ENCODE measurements around the gene EFCAB5. TPM values are rescaled to one million over a fixed set of nuclear protein-coding genes. Genes with fewer than 3 reads are reported as not detected.

The EFCAB5 gene
- total and polyA plus RNA-seq, 2 of the 13 experiments (the other 11 are each of a cell fraction or from before 2014, with no cell fraction given): 0.15 TPM; not detected in 1

GRCh38 chr17:29903471-29903870, 38.0 kb upstream of the EFCAB5 start:
- in situ Hi-C loops (cut with HindIII; ENCODE audit: extremely low pct_ligation_motif_present, low pct_unique_long_range_greater_than_20kb) (no loop called here), intact Hi-C loops (cut with micrococcal nuclease; ENCODE audit: unreplicated experiment) (no loop called here)
- Histone ChIP-seq H3K4me2 (ENCODE audit: low read depth, low read length) (no peak overlapping the region), H3K9me3 (ENCODE audit: low read length) (no peaks in the 10 kb centered on the region), H3K27ac (ENCODE audit: extremely low read length, insufficient read depth, low read length) (no peak overlapping the region), H4K20me1 (ENCODE audit: insufficient read depth, low read length) (no peaks in the 10 kb centered on the region; the same call in 1 of the 2 replicates), H3K9ac (ENCODE audit: insufficient read depth, low read depth, low read length) (no peak overlapping the region), H2AFZ (ENCODE audit: low read length) (no peak overlapping the region), H3K4me3 (replicated peaks in 1 of 3; ENCODE audit: insufficient read depth in 1 of 3, low read depth in 2 of 3, low read length in 3 of 3) (no peak overlapping the region), H3K27me3 (ENCODE audit: control insufficient read depth in 1 of 2, insufficient read depth in 2 of 2, low read length in 2 of 2) (no peaks in the 10 kb centered on the region), H3K36me3 (replicated peaks in 1 of 2; ENCODE audit: control insufficient read depth in 1 of 2, insufficient read depth in 2 of 2, low read length in 2 of 2) (no peaks in the 10 kb centered on the region), H3K4me1 (ENCODE audit: insufficient read depth, low read length) (no peaks in the 10 kb centered on the region), H3K79me2 (ENCODE audit: insufficient read depth, low read length) (peaks cover 3% of the 10 kb centered on the region)
- 96% methylated on average over 2 of the region's 2 CpGs for WGBS (ENCODE audit: low lambda C conversion rate)
- ATAC-seq: no peak
- BruUV-seq (replicated peaks): no TSS peak
- DNase-seq (ENCODE audit: low spot score): no peak
- FAIRE-seq: no peak
- POLR2A ChIA-PET: no interaction called here
- TF ChIP-seq LBX2 (CRISPR knock-in tag; IDR thresholded peaks at IDR 0.05; ENCODE audit: borderline replicate concordance) (no peak), ZBTB39 (CRISPR knock-in tag; IDR thresholded peaks at IDR 0.05) (no peak), SAFB2 (CRISPR knock-in tag; IDR thresholded peaks at IDR 0.05; ENCODE audit: borderline replicate concordance, low read depth) (no peak), ZNF660 (CRISPR knock-in tag; IDR thresholded peaks at IDR 0.05; ENCODE audit: borderline replicate concordance, low read depth) (no peak), MYPOP (CRISPR knock-in tag; IDR thresholded peaks at IDR 0.05) (no peak), ZNF619 (CRISPR knock-in tag; IDR thresholded peaks at IDR 0.05) (no peak), FOSL2 (CRISPR knock-in tag; IDR thresholded peaks at IDR 0.05) (no peak), FOXA1 (IDR thresholded peaks at IDR 0.05) (no peak), FOXA1 (CRISPR knock-in tag; IDR thresholded peaks at IDR 0.05) (no peak), NR2C2 (CRISPR knock-in tag; IDR thresholded peaks at IDR 0.05; ENCODE audit: borderline replicate concordance) (no peak), ZBTB14 (CRISPR knock-in tag; IDR thresholded peaks at IDR 0.05) (no peak), ZNF605 (CRISPR knock-in tag; IDR thresholded peaks at IDR 0.05) (no peak), ZNF256 (CRISPR knock-in tag; conservative IDR thresholded peaks at IDR 0.05) (no peak), NR2F1 (CRISPR knock-in tag; IDR thresholded peaks at IDR 0.05) (no peak), GRHL1 (CRISPR knock-in tag; conservative IDR thresholded peaks at IDR 0.05) (no peak), ZFP36L1 (CRISPR knock-in tag; IDR thresholded peaks at IDR 0.05) (no peak)
- CTCF ChIA-PET (ENCODE audit: low intra/inter-chr PET ratio, low total read pairs): no interaction called here
